Measurements from ENCODE around the gene UBTD2. TPM values are rescaled to one million over a fixed set of nuclear protein-coding genes. Genes with fewer than 3 reads are reported as not detected.

The UBTD2 gene
- total and polyA plus RNA-seq, 3 experiments from 2014 or later = 3.0 to 7.5 (median 7.4) TPM

- POLR2A ChIA-PET = interaction anchor here (8.4 kb wide), 1 partner anchor 17 kb away, joined by 246 read pairs; the partner anchor contains the start of gene STK10
- H3K9me3 ChIP-seq (ENCODE audit: low read length) = no peaks in the 10 kb centered on the region
- Mint-ChIP-seq H3K4me3 (peak overlapping the region; percentile 50 to 77 (median 61)), H3K27me3 (peaks cover 0 to 4% of the 10 kb centered on the region in 2 donors), H3K27ac (peak overlapping the region; percentile 68 to 99 (median 92)), H3K4me1 (peaks cover 85 to 96% (median 94%) of the 10 kb centered on the region in 3 donors), H3K9me3 (no peaks in the 10 kb centered on the region), H3K36me3 (peaks cover 0 to 74% (median 14%) of the 10 kb centered on the region in 3 donors)
- H3K4me3 ChIP-seq (ENCODE audit: low read length) = no peak overlapping the region
- no peak overlapping the region for H3K27ac ChIP-seq (ENCODE audit: low read depth, low read length)
- H3K4me1 ChIP-seq (ENCODE audit: insufficient read depth, low read length) = peaks cover 92% of the 10 kb centered on the region
- CTCF ChIA-PET = interaction anchor here (14.7 kb wide), 1 partner anchor 17 kb away, joined by 340 read pairs; the partner anchor contains the start of gene STK10
- no peak for DNase-seq
- H3K36me3 ChIP-seq (ENCODE audit: insufficient read depth, low read length) = peaks cover 11% of the 10 kb centered on the region
- no peaks in the 10 kb centered on the region for H3K27me3 ChIP-seq (ENCODE audit: insufficient read depth, low read length, poor library complexity, severe bottlenecking)
These were observed 114.3 kb downstream of the UBTD2 start for GRCh38 chr5:172169216-172169615.

GRCh38 chr5:172168311-172168710 lies 115.3 kb downstream of the UBTD2 start:
- H3K36me3 Mint-ChIP-seq = peaks cover 0 to 68% (median 9%) of the 10 kb centered on the region in 3 donors
- CTCF ChIA-PET = interaction anchor here (1.7 to 14.7 kb wide), 2 partner anchors 9 to 18 kb away, joined by 3 to 340 read pairs; partner anchors contain the start of gene STK10

GRCh38 chr5:172167895-172168294 lies 115.7 kb downstream of the UBTD2 start:
- peaks cover 0 to 70% (median 9%) of the 10 kb centered on the region in 3 donors for H3K36me3 Mint-ChIP-seq
- peaks cover 91% of the 10 kb centered on the region for H3K4me1 ChIP-seq (ENCODE audit: insufficient read depth, low read length)
- no peaks in the 10 kb centered on the region for H3K27me3 ChIP-seq (ENCODE audit: insufficient read depth, low read length, poor library complexity, severe bottlenecking)
- H3K27ac Mint-ChIP-seq = peak overlapping the region; percentile 68 to 99 (median 95)
- H3K4me1 Mint-ChIP-seq = peaks cover 83 to 94% (median 91%) of the 10 kb centered on the region in 3 donors
- H3K27ac ChIP-seq (ENCODE audit: low read depth, low read length) = no peak overlapping the region
- H3K4me3 Mint-ChIP-seq = peak overlapping the region in 5 of 7 donors; percentile 4 to 80 (median 47)
- no peaks in the 10 kb centered on the region for H3K9me3 ChIP-seq (ENCODE audit: low read length)
- ChIA-PET POLR2A (no interaction called here), CTCF (interaction anchor here (1.7 to 14.7 kb wide), 2 partner anchors 9 to 19 kb away, joined by 3 to 340 read pairs; partner anchors contain the start of gene STK10)
- H3K4me3 ChIP-seq (ENCODE audit: low read length) = no peak overlapping the region
- DNase-seq = no peak
- H3K36me3 ChIP-seq (ENCODE audit: insufficient read depth, low read length) = peaks cover 11% of the 10 kb centered on the region
- H3K27me3 Mint-ChIP-seq = no peaks in the 10 kb centered on the region
- H3K9me3 Mint-ChIP-seq = no peaks in the 10 kb centered on the region

More at GRCh38 chr5:172168311-172168710, 115.3 kb downstream of the UBTD2 start:
- Histone ChIP-seq H3K27me3 (ENCODE audit: insufficient read depth, low read length, poor library complexity, severe bottlenecking) (no peaks in the 10 kb centered on the region), H3K4me3 (ENCODE audit: low read length) (no peak overlapping the region), H3K4me1 (ENCODE audit: insufficient read depth, low read length) (peaks cover 91% of the 10 kb centered on the region), H3K36me3 (ENCODE audit: insufficient read depth, low read length) (peaks cover 11% of the 10 kb centered on the region), H3K9me3 (ENCODE audit: low read length) (no peaks in the 10 kb centered on the region), H3K27ac (ENCODE audit: low read depth, low read length) (no peak overlapping the region)
- Mint-ChIP-seq H3K4me3 (peak overlapping the region in 4 of 7 donors; percentile 4 to 70 (median 54)), H3K9me3 (no peaks in the 10 kb centered on the region), H3K4me1 (peaks cover 83 to 94% (median 91%) of the 10 kb centered on the region in 3 donors), H3K27me3 (no peaks in the 10 kb centered on the region), H3K27ac (peak overlapping the region; percentile 68 to 99 (median 95))
- POLR2A ChIA-PET = interaction anchor here (8.4 kb wide), 1 partner anchor 17 kb away, joined by 246 read pairs; the partner anchor contains the start of gene STK10
- DNase-seq = no peak

GRCh38 chr5:172166030-172166826 lies 117.3 kb downstream of the UBTD2 start:
- peaks cover 0 to 76% (median 11%) of the 10 kb centered on the region in 3 donors for H3K36me3 Mint-ChIP-seq
- no peak overlapping the region for H3K4me3 ChIP-seq (ENCODE audit: low read length)
- no peaks in the 10 kb centered on the region for H3K9me3 ChIP-seq (ENCODE audit: low read length)
- peak overlapping the region; percentile 63 to 99 (median 90) for H3K27ac Mint-ChIP-seq
- H3K9me3 Mint-ChIP-seq = no peaks in the 10 kb centered on the region
- no peak for DNase-seq
- ChIA-PET POLR2A (interaction anchor here (0.6 kb wide), 1 partner anchor 54 kb away, joined by 3 read pairs; no protein-coding TSS in a partner anchor), CTCF (interaction anchor here (1.3 to 1.9 kb wide), 2 partner anchors 13 to 15 kb away, joined by 4 to 5 read pairs; no protein-coding TSS in a partner anchor)
- no peaks in the 10 kb centered on the region for H3K27me3 Mint-ChIP-seq
- H3K36me3 ChIP-seq (ENCODE audit: insufficient read depth, low read length) = peaks cover 11% of the 10 kb centered on the region
- H3K27ac ChIP-seq (ENCODE audit: low read depth, low read length) = no peak overlapping the region
- H3K27me3 ChIP-seq (ENCODE audit: insufficient read depth, low read length, poor library complexity, severe bottlenecking) = no peaks in the 10 kb centered on the region
- peaks cover 81 to 94% (median 90%) of the 10 kb centered on the region in 3 donors for H3K4me1 Mint-ChIP-seq
- H3K4me1 ChIP-seq (ENCODE audit: insufficient read depth, low read length) = peaks cover 93% of the 10 kb centered on the region
- H3K4me3 Mint-ChIP-seq = peak overlapping the region in 2 of 7 donors; percentile 27 to 28

- H3K4me3 Mint-ChIP-seq = no peak overlapping the region
- peaks cover 93% of the 10 kb centered on the region for H3K4me1 ChIP-seq (ENCODE audit: insufficient read depth, low read length)
- H3K27ac ChIP-seq (ENCODE audit: low read depth, low read length) = no peak overlapping the region
These were observed 118.1 kb downstream of the UBTD2 start for GRCh38 chr5:172165465-172165864.

DNA sequence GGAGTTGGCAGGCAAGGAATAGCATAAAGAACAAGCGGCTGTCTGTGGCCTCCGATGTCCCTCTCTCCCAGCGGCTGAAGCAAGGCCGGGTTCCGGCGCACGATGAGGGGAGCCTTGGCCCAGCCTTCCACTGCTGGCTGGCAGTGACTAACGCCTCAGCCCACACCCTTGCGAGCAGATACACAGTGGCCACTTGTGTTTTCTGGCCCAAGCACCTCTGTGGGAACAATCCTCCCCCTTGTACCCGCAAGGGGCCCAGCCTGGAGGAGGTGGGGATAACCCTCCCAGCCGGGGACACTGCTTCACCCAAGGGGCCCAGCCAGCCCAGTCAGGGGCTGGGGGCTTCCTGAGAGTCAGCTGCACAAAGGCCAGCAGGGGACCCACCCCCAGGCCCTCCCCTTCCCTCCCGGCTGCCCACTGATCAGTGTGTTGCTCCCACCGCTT lies 118.8 kb downstream of the UBTD2 start:
- Histone ChIP-seq H3K27ac (ENCODE audit: low read depth, low read length) (no peak overlapping the region), H3K36me3 (ENCODE audit: insufficient read depth, low read length) (peaks cover 9% of the 10 kb centered on the region), H3K4me3 (ENCODE audit: low read length) (no peak overlapping the region), H3K27me3 (ENCODE audit: insufficient read depth, low read length, poor library complexity, severe bottlenecking) (no peaks in the 10 kb centered on the region), H3K9me3 (ENCODE audit: low read length) (no peaks in the 10 kb centered on the region), H3K4me1 (ENCODE audit: insufficient read depth, low read length) (peaks cover 93% of the 10 kb centered on the region)
- CTCF ChIA-PET = interaction anchor here (0.8 to 1.9 kb wide), 6 partner anchors 11 to 57 kb away, joined by 3 to 5 read pairs (median 4); partner anchors contain the start of gene STK10
- H3K9me3 Mint-ChIP-seq = no peaks in the 10 kb centered on the region
- peaks cover 0 to 69% (median 8%) of the 10 kb centered on the region in 3 donors for H3K36me3 Mint-ChIP-seq
- peaks cover 77 to 93% (median 86%) of the 10 kb centered on the region in 3 donors for H3K4me1 Mint-ChIP-seq
- POLR2A ChIA-PET = interaction anchor here (1.0 to 2.8 kb wide), 2 partner anchors 9 to 14 kb away, joined by 5 to 12 read pairs; no protein-coding TSS in a partner anchor
- no peaks in the 10 kb centered on the region for H3K27me3 Mint-ChIP-seq
- DNase-seq = no peak
- H3K27ac Mint-ChIP-seq = peak overlapping the region; percentile 32 to 97 (median 70)
- peak overlapping the region in 1 of 7 donors; percentile 34 for H3K4me3 Mint-ChIP-seq

More at GRCh38 chr5:172165465-172165864, 118.1 kb downstream of the UBTD2 start:
- Mint-ChIP-seq H3K27ac (peak overlapping the region in 6 of 8 donors; percentile 66 to 97 (median 79)), H3K4me1 (peaks cover 79 to 93% (median 90%) of the 10 kb centered on the region in 3 donors), H3K36me3 (peaks cover 0 to 75% (median 11%) of the 10 kb centered on the region in 3 donors), H3K27me3 (no peaks in the 10 kb centered on the region), H3K9me3 (no peaks in the 10 kb centered on the region)
- Histone ChIP-seq H3K4me3 (ENCODE audit: low read length) (no peak overlapping the region), H3K27me3 (ENCODE audit: insufficient read depth, low read length, poor library complexity, severe bottlenecking) (no peaks in the 10 kb centered on the region), H3K36me3 (ENCODE audit: insufficient read depth, low read length) (peaks cover 11% of the 10 kb centered on the region), H3K9me3 (ENCODE audit: low read length) (no peaks in the 10 kb centered on the region)
- no peak for DNase-seq
- CTCF ChIA-PET = interaction anchor here (1.1 to 1.9 kb wide), 4 partner anchors 14 to 58 kb away, joined by 3 to 5 read pairs (median 4); no protein-coding TSS in a partner anchor
- POLR2A ChIA-PET = interaction anchor here (0.6 kb wide), 1 partner anchor 9 kb away, joined by 3 read pairs; no protein-coding TSS in a partner anchor

DNA sequence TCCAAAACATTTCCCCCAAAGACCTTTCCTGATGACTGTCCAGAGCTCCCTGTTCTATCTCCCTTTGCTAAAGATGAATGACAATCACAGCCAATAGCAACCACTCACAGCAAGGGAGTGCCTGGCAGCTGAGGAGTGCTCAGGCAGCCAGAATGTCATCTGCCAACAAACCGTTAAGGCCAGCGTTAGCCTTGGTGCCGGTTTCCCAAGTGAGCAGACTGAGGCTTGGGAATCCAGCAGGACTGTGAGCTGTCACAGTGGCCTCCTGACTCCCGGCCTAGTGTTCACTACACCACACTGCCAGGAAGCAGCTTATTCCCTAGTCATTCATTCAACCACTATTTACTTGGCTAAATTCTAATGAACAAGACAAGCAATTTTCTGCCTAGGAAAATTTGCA lies 120.2 kb downstream of the UBTD2 start:
- no peaks in the 10 kb centered on the region for H3K9me3 Mint-ChIP-seq
- ChIA-PET CTCF (interaction anchor here (0.9 to 2.3 kb wide), 4 partner anchors 9 to 52 kb away, joined by 4 to 13 read pairs (median 4); partner anchors contain the start of gene STK10), POLR2A (interaction anchor here (0.5 to 2.8 kb wide), 2 partner anchors 11 to 19 kb away, joined by 5 to 12 read pairs; no protein-coding TSS in a partner anchor)
- no peak overlapping the region for H3K27ac ChIP-seq (ENCODE audit: low read depth, low read length)
- no peak for DNase-seq
- H3K9me3 ChIP-seq (ENCODE audit: low read length) = no peaks in the 10 kb centered on the region
- H3K27ac Mint-ChIP-seq = peak overlapping the region; percentile 12 to 94 (median 82)
- H3K4me1 ChIP-seq (ENCODE audit: insufficient read depth, low read length) = peaks cover 89% of the 10 kb centered on the region
- no peak overlapping the region for H3K4me3 ChIP-seq (ENCODE audit: low read length)
- H3K4me1 Mint-ChIP-seq = peaks cover 73 to 91% (median 84%) of the 10 kb centered on the region in 3 donors
- peaks cover 0 to 61% (median 8%) of the 10 kb centered on the region in 3 donors for H3K36me3 Mint-ChIP-seq
- H3K27me3 Mint-ChIP-seq = no peaks in the 10 kb centered on the region
- peak overlapping the region in 3 of 7 donors; percentile 8 to 31 (median 8) for H3K4me3 Mint-ChIP-seq
- H3K36me3 ChIP-seq (ENCODE audit: insufficient read depth, low read length) = no peaks in the 10 kb centered on the region
- H3K27me3 ChIP-seq (ENCODE audit: insufficient read depth, low read length, poor library complexity, severe bottlenecking) = no peaks in the 10 kb centered on the region
